Measurements from ENCODE around the gene TMEM179.

Gene TMEM179

DNA sequence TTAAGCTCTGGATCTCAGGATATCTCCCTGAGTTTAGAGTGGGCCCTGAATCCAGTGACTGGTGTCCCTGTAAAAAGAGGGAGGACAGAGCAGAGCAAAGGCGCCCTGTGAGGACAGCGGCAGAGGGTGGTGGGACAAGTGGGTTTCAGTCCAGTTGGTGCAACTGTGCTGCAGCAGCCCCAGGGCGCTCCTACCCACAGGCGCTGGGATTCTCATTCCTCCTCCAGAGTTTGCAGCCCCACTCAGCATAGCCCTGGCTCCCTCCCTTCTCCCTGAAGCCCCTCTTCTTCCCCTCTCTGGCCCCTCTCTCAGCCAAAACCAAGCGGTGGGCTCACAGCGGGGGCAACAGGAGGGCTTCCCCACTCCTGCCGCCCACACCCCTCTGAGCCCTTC lies 1.6 kb downstream of the TMEM179 start:
- H3K9me3 ChIP-seq (ENCODE audit: control insufficient read depth, insufficient read depth, low read length), result no peaks in the 10 kb centered on the region
- H3K36me3 ChIP-seq (ENCODE audit: control insufficient read depth, low read length), result no peaks in the 10 kb centered on the region
- H3K4me3 ChIP-seq (ENCODE audit: low read length), result no peak overlapping the region
- no peaks in the 10 kb centered on the region for H3F3A ChIP-seq (ENCODE audit: control insufficient read depth, insufficient read depth)
- H3K4me2 ChIP-seq (ENCODE audit: low read length), result no peak overlapping the region
- TF ChIP-seq, protein P1, sequence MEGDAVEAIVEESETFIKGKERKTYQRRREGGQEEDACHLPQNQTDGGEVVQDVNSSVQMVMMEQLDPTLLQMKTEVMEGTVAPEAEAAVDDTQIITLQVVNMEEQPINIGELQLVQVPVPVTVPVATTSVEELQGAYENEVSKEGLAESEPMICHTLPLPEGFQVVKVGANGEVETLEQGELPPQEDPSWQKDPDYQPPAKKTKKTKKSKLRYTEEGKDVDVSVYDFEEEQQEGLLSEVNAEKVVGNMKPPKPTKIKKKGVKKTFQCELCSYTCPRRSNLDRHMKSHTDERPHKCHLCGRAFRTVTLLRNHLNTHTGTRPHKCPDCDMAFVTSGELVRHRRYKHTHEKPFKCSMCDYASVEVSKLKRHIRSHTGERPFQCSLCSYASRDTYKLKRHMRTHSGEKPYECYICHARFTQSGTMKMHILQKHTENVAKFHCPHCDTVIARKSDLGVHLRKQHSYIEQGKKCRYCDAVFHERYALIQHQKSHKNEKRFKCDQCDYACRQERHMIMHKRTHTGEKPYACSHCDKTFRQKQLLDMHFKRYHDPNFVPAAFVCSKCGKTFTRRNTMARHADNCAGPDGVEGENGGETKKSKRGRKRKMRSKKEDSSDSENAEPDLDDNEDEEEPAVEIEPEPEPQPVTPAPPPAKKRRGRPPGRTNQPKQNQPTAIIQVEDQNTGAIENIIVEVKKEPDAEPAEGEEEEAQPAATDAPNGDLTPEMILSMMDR (IDR thresholded peaks at IDR 0.05; ENCODE audit: low read depth, low read length, poor library complexity, severe bottlenecking), result no peak
- TF ChIP-seq EZH2phosphoT487 (IDR thresholded peaks at IDR 0.05; ENCODE audit: borderline replicate concordance, low read length), result no peak
- no peaks in the 10 kb centered on the region for H3K9me2 ChIP-seq (replicated peaks; ENCODE audit: control insufficient read depth, low read length)
- no peaks in the 10 kb centered on the region for H3K79me2 ChIP-seq (ENCODE audit: control insufficient read depth, low read length)
- no peaks in the 10 kb centered on the region for H4K20me1 ChIP-seq (ENCODE audit: control insufficient read depth, insufficient read depth, low read depth, low read length)
- no peak overlapping the region for H3K27ac ChIP-seq (ENCODE audit: low read depth, low read length)
- no peaks in the 10 kb centered on the region for H3K27me3 ChIP-seq (ENCODE audit: control insufficient read depth, low read length)
- H3K4me1 ChIP-seq (ENCODE audit: control insufficient read depth, low read length), result no peaks in the 10 kb centered on the region

DNA sequence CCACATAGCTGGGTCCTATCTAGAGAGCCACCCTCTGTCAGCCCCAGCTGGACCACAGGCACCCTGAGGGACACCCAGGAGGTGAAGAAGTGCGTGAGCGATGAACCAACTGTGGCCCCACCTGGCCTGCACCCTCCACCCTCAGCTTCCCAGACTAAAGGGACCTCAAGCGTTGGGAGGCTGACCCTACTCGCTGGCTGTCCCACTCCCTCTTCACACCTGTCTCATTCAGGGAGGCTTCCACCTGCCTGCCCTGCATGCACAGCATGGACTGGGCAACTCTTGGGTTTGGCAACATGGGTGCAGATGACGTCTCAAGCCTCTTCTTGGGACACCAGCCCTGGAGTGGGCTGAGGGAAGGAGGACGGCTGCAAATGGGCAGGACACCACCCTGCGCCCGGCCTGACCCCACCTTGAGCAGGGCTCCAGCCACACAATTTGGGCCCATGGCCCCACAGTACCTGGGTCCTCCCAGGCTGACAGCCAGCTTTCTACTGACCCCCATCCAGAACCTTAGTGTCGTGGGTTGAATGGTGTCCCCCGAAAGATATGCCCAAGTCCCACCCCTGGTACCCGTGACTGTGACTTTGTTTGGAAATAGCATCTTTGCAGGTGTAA lies 2.1 kb downstream of the TMEM179 start:
- no peaks in the 10 kb centered on the region for H3K36me3 ChIP-seq (ENCODE audit: control insufficient read depth, low read length)
- TF ChIP-seq EZH2phosphoT487 (IDR thresholded peaks at IDR 0.05; ENCODE audit: borderline replicate concordance, low read length), result no peak
- TF ChIP-seq, protein P1 (IDR thresholded peaks at IDR 0.05; ENCODE audit: low read depth, low read length, poor library complexity, severe bottlenecking), result no peak
- no peaks in the 10 kb centered on the region for H3K4me1 ChIP-seq (ENCODE audit: control insufficient read depth, low read length)
- no peaks in the 10 kb centered on the region for H3K79me2 ChIP-seq (ENCODE audit: control insufficient read depth, low read length)
- H3K4me3 ChIP-seq (ENCODE audit: low read length), result no peak overlapping the region
- no peaks in the 10 kb centered on the region for H4K20me1 ChIP-seq (ENCODE audit: control insufficient read depth, insufficient read depth, low read depth, low read length)
- H3K27me3 ChIP-seq (ENCODE audit: control insufficient read depth, low read length), result no peaks in the 10 kb centered on the region
- no peak overlapping the region for H3K27ac ChIP-seq (ENCODE audit: low read depth, low read length)
- H3F3A ChIP-seq (ENCODE audit: control insufficient read depth, insufficient read depth), result no peaks in the 10 kb centered on the region
- no peaks in the 10 kb centered on the region for H3K9me2 ChIP-seq (replicated peaks; ENCODE audit: control insufficient read depth, low read length)
- no peaks in the 10 kb centered on the region for H3K9me3 ChIP-seq (ENCODE audit: control insufficient read depth, insufficient read depth, low read length)
- no peak overlapping the region for H3K4me2 ChIP-seq (ENCODE audit: low read length)

DNA sequence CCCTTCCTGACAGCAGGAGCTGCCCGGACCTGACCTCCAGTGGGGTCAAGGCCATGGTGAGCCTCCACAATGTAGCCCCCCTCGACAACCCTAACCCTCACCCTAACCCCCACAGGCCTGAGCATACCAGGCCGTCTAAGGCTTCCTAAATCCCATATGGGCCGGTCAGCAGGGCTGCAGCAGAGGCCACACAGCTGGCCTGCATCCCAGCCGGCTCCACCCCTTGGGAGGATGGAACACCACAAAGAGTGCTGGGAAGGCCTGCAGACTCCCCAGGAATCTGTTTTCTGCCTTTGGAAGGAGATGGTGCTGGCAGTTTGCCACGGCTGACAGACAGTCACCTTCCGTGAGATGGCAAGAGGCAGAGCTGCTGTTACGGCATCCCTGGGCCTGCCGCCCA lies 2.8 kb downstream of the TMEM179 start:
- Histone ChIP-seq H3K9me2 (replicated peaks; ENCODE audit: control insufficient read depth, low read length) (no peaks in the 10 kb centered on the region), H3F3A (ENCODE audit: control insufficient read depth, insufficient read depth) (no peaks in the 10 kb centered on the region), H3K4me1 (ENCODE audit: control insufficient read depth, low read length) (no peaks in the 10 kb centered on the region), H3K4me2 (ENCODE audit: low read length) (no peak overlapping the region), H4K20me1 (ENCODE audit: control insufficient read depth, insufficient read depth, low read depth, low read length) (no peaks in the 10 kb centered on the region), H3K27me3 (ENCODE audit: control insufficient read depth, low read length) (no peaks in the 10 kb centered on the region), H3K4me3 (ENCODE audit: low read length) (no peak overlapping the region), H3K27ac (ENCODE audit: low read depth, low read length) (no peak overlapping the region), H3K36me3 (ENCODE audit: control insufficient read depth, low read length) (no peaks in the 10 kb centered on the region), H3K9me3 (ENCODE audit: control insufficient read depth, insufficient read depth, low read length) (no peaks in the 10 kb centered on the region), H3K79me2 (ENCODE audit: control insufficient read depth, low read length) (no peaks in the 10 kb centered on the region)
- TF ChIP-seq, protein P1 (IDR thresholded peaks at IDR 0.05; ENCODE audit: low read depth, low read length, poor library complexity, severe bottlenecking), result no peak
- no peak for TF ChIP-seq EZH2phosphoT487 (IDR thresholded peaks at IDR 0.05; ENCODE audit: borderline replicate concordance, low read length)

Measured in DOHH2 (cell line).